Colonic mucosa (tissue), 4 donors: ENCODE data around the gene STAT4. TPM values are rescaled to one million over a fixed set of nuclear protein-coding genes. Genes with fewer than 3 reads are reported as not detected.

Experiments used
- DNase-seq: peaks from one replicate; pipeline ENCODE4 v3.0.0-alpha.2; 2020
- H3K27ac ChIP-seq: fragments of 200-600 bp; one replicate; pipeline ENCODE4 v1.8.0; 2021
- H3K27me3 ChIP-seq: fragments of 200-600 bp; one replicate; pipeline ENCODE4 v1.8.0; 2021
- H3K36me3 ChIP-seq: fragments of 200-600 bp; one replicate; pipeline ENCODE4 v1.8.0; 2021
- H3K4me1 ChIP-seq: fragments of 200-600 bp; one replicate; pipeline ENCODE4 v1.8.0; 2021; ENCODE audit warnings: mild to moderate bottlenecking
- H3K4me3 ChIP-seq: fragments of 200-600 bp; one replicate; pipeline ENCODE4 v1.8.0; 2021
- H3K9ac ChIP-seq, 2 donors: one replicate each; pipeline ENCODE4 v1.7.0; 2013; ENCODE audit warnings: control low read depth in 2 of 2, low read depth in 2 of 2, low read length in 2 of 2
- H3K9me3 ChIP-seq: fragments of 200-600 bp; one replicate; pipeline ENCODE4 v1.8.0; 2021
- CTCF ChIP-seq: fragments of 200-600 bp; IDR thresholded peaks from one replicate; pipeline ENCODE4 v1.8.0; 2022; ENCODE audit warnings: antibody characterized with exemption, mild to moderate bottlenecking
- intact Hi-C: fragments of 100-400 bp; cut with DNase I; formaldehyde crosslinking; loops from one replicate; pipeline ENCODE4 v1.14.1; 2022
- total RNA-seq, 2 donors: library from RNA; stranded (reverse); fragmentation: NEBNext Ultra II Directional in 1 of 2; extraction: Animal tissue kit (Norgen Biotek cat#: 25700) in 1 of 2; gene quantifications; one replicate each; pipeline ENCODE4 v1.2.1, GENCODE V29; 2021
- donor health status: healthy.
- donor health status: DM: no; HTN: no; CAD: no.
- donor health status: DM: no; HTN: no; CAD: no.

Gene STAT4
- total RNA-seq, 2 donors from 2014 or later: 2.0 to 2.1 TPM

- Histone ChIP-seq H3K9me3 (no peaks in the 10 kb centered on the region), H3K27ac (no peak overlapping the region), H3K36me3 (peaks cover 56% of the 10 kb centered on the region), H3K4me1 (no peaks in the 10 kb centered on the region), H3K9ac (no peak overlapping the region), H3K27me3 (no peaks in the 10 kb centered on the region), H3K4me3 (no peak overlapping the region)
- intact Hi-C loops: no loop called here
- DNase-seq: no peak
- no peak for TF ChIP-seq CTCF
Measured at GRCh38 chr2:190984595-190984994, 166.2 kb downstream of the STAT4 start.

DNA sequence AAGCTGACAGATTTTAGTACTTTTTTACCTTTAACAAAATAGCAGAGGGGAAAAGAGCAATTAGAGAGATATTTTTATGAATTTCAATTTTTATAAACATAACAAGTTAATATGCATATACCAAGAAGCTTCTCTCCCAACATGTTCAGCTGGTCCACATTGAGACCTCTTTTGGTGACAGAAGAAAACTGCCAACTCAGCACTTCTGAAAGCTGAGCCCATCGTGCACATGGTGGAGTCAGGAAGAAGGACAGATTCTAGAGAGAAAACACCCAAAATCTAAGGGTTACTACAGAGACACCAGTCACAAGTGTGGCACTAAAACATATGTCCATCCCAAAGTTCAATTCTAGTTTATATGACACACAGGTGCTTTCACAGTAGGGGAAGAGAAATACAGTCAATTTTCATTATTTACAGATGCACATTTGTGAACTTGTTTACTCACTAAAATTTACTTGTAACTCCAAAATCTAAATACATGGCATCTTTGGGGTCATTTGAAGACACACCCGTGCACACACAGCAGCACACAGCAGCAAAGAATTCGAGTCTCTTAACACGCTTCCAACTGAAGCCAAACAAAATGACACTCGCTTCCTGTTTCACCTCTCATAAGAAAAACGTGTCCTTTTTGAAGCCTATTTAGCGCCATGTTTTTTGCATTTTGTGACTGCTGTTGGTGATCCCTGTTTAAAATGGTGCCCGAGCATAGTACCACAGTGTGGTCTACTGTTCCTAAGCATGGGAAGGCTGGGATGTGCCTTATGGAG is 168.3 kb downstream of the STAT4 start:
- H3K4me1 ChIP-seq: no peaks in the 10 kb centered on the region
- peaks cover 61% of the 10 kb centered on the region for H3K36me3 ChIP-seq
- H3K4me3 ChIP-seq: no peak overlapping the region
- intact Hi-C loops: no loop called here
- H3K9ac ChIP-seq: no peak overlapping the region
- no peak for DNase-seq
- no peaks in the 10 kb centered on the region for H3K9me3 ChIP-seq
- no peak for TF ChIP-seq CTCF
- no peak overlapping the region for H3K27ac ChIP-seq
- no peaks in the 10 kb centered on the region for H3K27me3 ChIP-seq

DNA sequence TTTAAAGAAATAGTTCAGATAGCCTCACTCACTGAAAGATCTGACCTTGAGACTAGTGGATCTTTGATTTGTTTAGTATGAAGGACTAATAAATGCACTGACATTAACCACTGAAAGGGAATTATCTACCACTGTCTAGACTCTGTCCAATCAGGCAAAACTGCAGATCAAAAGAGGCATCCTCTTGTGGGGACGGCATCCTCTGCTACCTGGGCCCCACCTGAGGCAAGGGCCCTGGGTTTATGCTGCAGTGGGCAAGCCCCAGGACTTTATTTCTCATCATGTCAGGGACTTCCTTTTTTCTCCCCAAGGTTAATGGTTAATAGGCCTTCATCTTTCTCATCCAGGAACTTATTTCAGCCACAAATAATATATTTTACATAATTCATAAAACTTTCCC is 169.1 kb downstream of the STAT4 start:
- no peak overlapping the region for H3K4me3 ChIP-seq
- no peak for TF ChIP-seq CTCF
- H3K27me3 ChIP-seq: no peaks in the 10 kb centered on the region
- no peak for DNase-seq
- H3K27ac ChIP-seq: no peak overlapping the region
- no peaks in the 10 kb centered on the region for H3K9me3 ChIP-seq
- H3K9ac ChIP-seq: no peak overlapping the region
- H3K4me1 ChIP-seq: no peaks in the 10 kb centered on the region
- H3K36me3 ChIP-seq: peaks cover 68% of the 10 kb centered on the region
- intact Hi-C loops: no loop called here

GRCh38 chr2:190981333-190981732 is 169.5 kb downstream of the STAT4 start:
- Histone ChIP-seq H3K27ac (no peak overlapping the region), H3K36me3 (peaks cover 68% of the 10 kb centered on the region), H3K27me3 (no peaks in the 10 kb centered on the region), H3K9me3 (no peaks in the 10 kb centered on the region), H3K4me3 (no peak overlapping the region), H3K4me1 (no peaks in the 10 kb centered on the region), H3K9ac (no peak overlapping the region)
- intact Hi-C loops: no loop called here
- TF ChIP-seq CTCF: no peak
- DNase-seq: no peak

GRCh38 chr2:190980630-190981209 is 170.1 kb downstream of the STAT4 start:
- no peak for DNase-seq
- no peak for TF ChIP-seq CTCF
- no peaks in the 10 kb centered on the region for H3K27me3 ChIP-seq
- no peak overlapping the region for H3K4me3 ChIP-seq
- no peaks in the 10 kb centered on the region for H3K4me1 ChIP-seq
- no peaks in the 10 kb centered on the region for H3K9me3 ChIP-seq
- peak overlapping the region; percentile 17 for H3K27ac ChIP-seq
- peaks cover 65% of the 10 kb centered on the region for H3K36me3 ChIP-seq
- intact Hi-C loops: no loop called here
- H3K9ac ChIP-seq: no peak overlapping the region
